Liver (tissue), 9 donors: ENCODE measurements around the gene LRRC71. TPM values are rescaled to one million over a fixed set of nuclear protein-coding genes. Genes with fewer than 3 reads are reported as not detected.

Experiments
- DNase-seq: peaks from one replicate; pipeline ENCODE4 v3.0.0-alpha.2; 2017; ENCODE audit warnings: low spot score
- H3K27ac ChIP-seq, 2 donors: one replicate each; pipeline ENCODE4 v1.7.0; 2013; ENCODE audit warnings: inconsistent platforms in 2 of 2, low read length in 2 of 2, control low read depth in 1 of 2, low read depth in 1 of 2, mild to moderate bottlenecking in 1 of 2
- H3K27me3 ChIP-seq, 4 donors: one replicate each; pipeline versions ENCODE4 v1.6.1 to v1.7.0; 2013; ENCODE audit warnings: low read length in 3 of 4, inconsistent platforms in 1 of 4, mild to moderate bottlenecking in 1 of 4, moderate library complexity in 1 of 4; ENCODE audit not compliant: control insufficient read depth in 4 of 4, insufficient read depth in 4 of 4
- H3K36me3 ChIP-seq, 4 donors: one replicate each; pipeline versions ENCODE4 v1.6.1 to v1.7.0; 2013; ENCODE audit warnings: low read length in 3 of 4, mild to moderate bottlenecking in 3 of 4, low read depth in 1 of 4, moderate library complexity in 1 of 4; ENCODE audit not compliant: control insufficient read depth in 4 of 4, insufficient read depth in 3 of 4
- H3K4me1 ChIP-seq, 4 donors: one replicate each; pipeline versions ENCODE4 v1.6.1 to v1.7.0; 2013; ENCODE audit warnings: low read length in 3 of 4, mild to moderate bottlenecking in 3 of 4, moderate library complexity in 1 of 4; ENCODE audit not compliant: control insufficient read depth in 4 of 4, insufficient read depth in 4 of 4
- H3K4me3 ChIP-seq, 3 donors: one replicate each; pipeline versions ENCODE4 v1.6.1 to v1.7.0; 2013; ENCODE audit warnings: low read length in 3 of 3, control low read depth in 1 of 3, low read depth in 1 of 3, mild to moderate bottlenecking in 1 of 3
- H3K9ac ChIP-seq, 2 donors: one replicate each; pipeline ENCODE4 v1.7.0; 2013; ENCODE audit warnings: low read length in 2 of 2, mild to moderate bottlenecking in 2 of 2, moderate library complexity in 2 of 2, control low read depth in 1 of 2, low read depth in 1 of 2
- H3K9me3 ChIP-seq, 4 donors: one replicate each; pipeline versions ENCODE4 v1.6.1 to v1.7.0; 2013; ENCODE audit warnings: low read length in 3 of 4; ENCODE audit not compliant: control insufficient read depth in 4 of 4
- ATF3 ChIP-seq: IDR thresholded peaks from 2 replicates; pipeline ENCODE4 v1.6.1; 2016; ENCODE audit warnings: antibody characterized with exemption
- CTCF ChIP-seq: fragments of 150-350 bp; IDR thresholded peaks from 2 replicates; pipeline ENCODE4 v1.5.1; 2017; ENCODE audit warnings: improper control_type of control experiment, low read depth, low read length; ENCODE audit not compliant: missing input control
- EGR1 ChIP-seq, 2 donors: IDR thresholded peaks; 2 replicates each; pipeline ENCODE4 v1.6.1; 2016 to 2018; ENCODE audit warnings: antibody characterized with exemption in 2 of 2, low read depth in 2 of 2
- FOXA1 ChIP-seq: IDR thresholded peaks from 2 replicates; pipeline ENCODE4 v1.6.1; 2016; ENCODE audit warnings: antibody characterized with exemption
- FOXA2 ChIP-seq: IDR thresholded peaks from 2 replicates; pipeline ENCODE4 v1.6.1; 2016; ENCODE audit warnings: antibody characterized with exemption
- GABPA ChIP-seq, 2 donors: IDR thresholded peaks in 1 of 2; conservative IDR thresholded peaks in 1 of 2; 2 replicates each; pipeline ENCODE4 v1.6.1; 2016; ENCODE audit warnings: antibody characterized with exemption in 2 of 2, mild to moderate bottlenecking in 1 of 2, moderate library complexity in 1 of 2
- HNF4A ChIP-seq, 2 donors: conservative IDR thresholded peaks; 2 replicates each; pipeline ENCODE4 v1.6.1; 2016; ENCODE audit warnings: antibody characterized with exemption in 2 of 2, mild to moderate bottlenecking in 2 of 2
- HNF4G ChIP-seq: IDR thresholded peaks from 2 replicates; pipeline ENCODE4 v1.6.1; 2016; ENCODE audit warnings: antibody characterized with exemption
- JUND ChIP-seq, 2 donors: IDR thresholded peaks; 2 replicates each; pipeline ENCODE4 v1.6.1; 2016; ENCODE audit warnings: antibody characterized with exemption in 2 of 2
- MAX ChIP-seq: IDR thresholded peaks from 2 replicates; pipeline ENCODE4 v1.6.1; 2016; ENCODE audit warnings: antibody characterized with exemption
- NR2F2 ChIP-seq: IDR thresholded peaks from 2 replicates; pipeline ENCODE4 v1.6.1; 2016; ENCODE audit warnings: antibody characterized with exemption
- RAD21 ChIP-seq, 2 donors: IDR thresholded peaks; 2 replicates each; pipeline ENCODE4 v1.6.1; 2016; ENCODE audit warnings: antibody characterized with exemption in 2 of 2, mild to moderate bottlenecking in 2 of 2
- REST ChIP-seq: IDR thresholded peaks from 2 replicates; pipeline ENCODE4 v1.6.1; 2016; ENCODE audit warnings: antibody characterized with exemption, mild to moderate bottlenecking
- RXRA ChIP-seq, 2 donors: IDR thresholded peaks; 2 replicates each; pipeline ENCODE4 v1.6.1; 2017 to 2018; ENCODE audit warnings: antibody characterized with exemption in 2 of 2, mild to moderate bottlenecking in 1 of 2
- SP1 ChIP-seq: IDR thresholded peaks from 2 replicates; pipeline ENCODE4 v1.6.1; 2018; ENCODE audit warnings: antibody characterized with exemption, mild to moderate bottlenecking
- TAF1 ChIP-seq: conservative IDR thresholded peaks from 2 replicates; pipeline ENCODE4 v1.6.1; 2016; ENCODE audit warnings: antibody characterized with exemption, mild to moderate bottlenecking
- YY1 ChIP-seq: IDR thresholded peaks from 2 replicates; pipeline ENCODE4 v1.6.1; 2016; ENCODE audit warnings: antibody characterized with exemption, mild to moderate bottlenecking
- ZBTB33 ChIP-seq: IDR thresholded peaks from 2 replicates; pipeline ENCODE4 v1.6.1; 2016; ENCODE audit warnings: antibody characterized with exemption
- WGBS: extraction: QIAGEN DNeasy Blood & Tissue Kit; methylation state at CpG from one replicate; pipeline ENCODE4 v1.1.7; 2013; 5-methylcytosine and 5-hydroxymethylcytosine counted together
- polyA plus RNA-seq, 2 donors: library from polyadenylated mRNA; stranded (reverse) in 1 of 2; unstranded in 1 of 2; fragments of 200-250 nt in 1 of 2; fragments of >200 nt in 1 of 2; fragmentation: Nextera tagmentation in 1 of 2; extraction: Ambion mirVana in 1 of 2; gene quantifications; one replicate each; pipeline versions ENCODE4 v1.2.1 to v1.2.3, GENCODE V29; 2013 to 2015
- total RNA-seq, 2 donors: library from RNA; depleted of rRNA; stranded (reverse); fragments of >200 nt; gene quantifications; one replicate each; pipeline ENCODE4 v1.2.3, GENCODE V29; 2014
- donor health status: healthy.
- donor health status: healthy.
- donor health status: healthy.
- donor health status: healthy.
- donor health status: healthy.

Gene LRRC71
- total and polyA plus RNA-seq, 4 donors: 0.10 TPM; not detected in 3

- H3K9me3 ChIP-seq: no peaks in the 10 kb centered on the region
- H3K4me1 ChIP-seq: no peaks in the 10 kb centered on the region
- H3K36me3 ChIP-seq: no peaks in the 10 kb centered on the region
- no peak for DNase-seq
- H3K4me3 ChIP-seq: no peak overlapping the region
- WGBS: 83% methylated on average over 4 of the region's 4 CpGs
- H3K27me3 ChIP-seq: no peaks in the 10 kb centered on the region
- no peak overlapping the region for H3K27ac ChIP-seq
- no peak overlapping the region for H3K9ac ChIP-seq
- TF ChIP-seq TAF1: no peak
- TF ChIP-seq HNF4A (conservative IDR thresholded peaks at IDR 0.05): no peak
- no peak for TF ChIP-seq MAX
- no peak for TF ChIP-seq ZBTB33
- TF ChIP-seq REST: no peak
- TF ChIP-seq YY1: no peak
- TF ChIP-seq NR2F2: no peak
- no peak for TF ChIP-seq CTCF
- TF ChIP-seq HNF4G: no peak
- no peak for TF ChIP-seq ATF3
- TF ChIP-seq GABPA (IDR thresholded peaks at IDR 0.05 in 1 of 2, conservative IDR thresholded peaks at IDR 0.05 in 1 of 2): no peak
- TF ChIP-seq RAD21 (IDR thresholded peaks at IDR 0.05): no peak
- TF ChIP-seq SP1: no peak
- no peak for TF ChIP-seq RXRA (IDR thresholded peaks at IDR 0.05)
- TF ChIP-seq FOXA2: no peak
- no peak for TF ChIP-seq FOXA1
- TF ChIP-seq JUND (IDR thresholded peaks at IDR 0.05): no peak
- no peak for TF ChIP-seq EGR1 (IDR thresholded peaks at IDR 0.05; ENCODE audit: low read depth in 2 of 2)
Observed at GRCh38 chr1:156881663-156882062, 38.8 kb upstream of the LRRC71 start.

GRCh38 chr1:156882543-156882942 is 37.9 kb upstream of the LRRC71 start:
- Histone ChIP-seq H3K9ac (no peak overlapping the region), H3K27ac (no peak overlapping the region), H3K36me3 (no peaks in the 10 kb centered on the region), H3K4me1 (no peaks in the 10 kb centered on the region), H3K9me3 (no peaks in the 10 kb centered on the region), H3K27me3 (no peaks in the 10 kb centered on the region), H3K4me3 (no peak overlapping the region)
- DNase-seq: no peak
- 70% methylated on average over 3 of the region's 3 CpGs for WGBS
- no peak for TF ChIP-seq ZBTB33
- TF ChIP-seq EGR1 (IDR thresholded peaks at IDR 0.05; ENCODE audit: low read depth in 2 of 2): no peak
- TF ChIP-seq SP1: no peak
- no peak for TF ChIP-seq FOXA1
- TF ChIP-seq HNF4G: no peak
- TF ChIP-seq MAX: no peak
- no peak for TF ChIP-seq CTCF
